HG03066 (cell line): Measurements from ENCODE around the gene WNK2.
"Not testable (repeated sequence)": the region's sequence is repeated elsewhere in the genome, so short reads cannot be mapped to it uniquely, and the experiment has no call there.

Experiments
- ATAC-seq: cut with Tn5 transposase; IDR thresholded peaks from one replicate; pipeline ENCODE4 v1.9.1; 2021; ENCODE audit warnings: low read depth; ENCODE audit not compliant: unreplicated experiment

The WNK2 gene

DNA sequence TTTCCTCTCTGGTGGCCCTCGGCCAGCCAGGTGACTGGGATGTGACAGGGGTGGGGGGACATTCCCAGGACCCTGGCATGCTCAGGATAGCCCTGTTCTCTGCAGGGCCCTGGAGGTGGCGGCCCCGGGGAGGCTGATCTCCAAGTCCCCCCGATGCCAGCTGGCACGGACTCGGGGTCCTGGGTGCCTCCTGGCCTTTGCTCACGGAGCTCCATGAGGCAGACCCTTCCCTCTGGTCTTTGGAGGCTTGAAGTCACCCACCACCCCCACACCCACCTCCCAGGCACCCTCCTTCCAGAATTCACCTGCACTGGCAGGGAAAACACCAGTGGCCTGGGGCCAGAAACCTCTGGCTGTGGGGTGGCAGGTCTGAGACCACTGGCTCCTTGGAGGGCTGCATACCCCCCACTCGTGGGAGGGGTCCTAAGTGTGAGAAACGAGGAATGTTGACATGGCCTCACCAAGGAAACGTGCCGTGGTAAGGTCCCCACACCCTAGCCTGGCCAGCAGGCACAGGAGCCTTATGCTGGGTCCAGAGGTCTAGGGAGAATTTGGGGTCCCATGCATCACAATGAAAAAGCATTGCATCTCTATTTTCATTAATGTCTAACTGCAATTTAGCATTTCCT lies 136.8 kb downstream of the WNK2 start:
- no peak for ATAC-seq

DNA sequence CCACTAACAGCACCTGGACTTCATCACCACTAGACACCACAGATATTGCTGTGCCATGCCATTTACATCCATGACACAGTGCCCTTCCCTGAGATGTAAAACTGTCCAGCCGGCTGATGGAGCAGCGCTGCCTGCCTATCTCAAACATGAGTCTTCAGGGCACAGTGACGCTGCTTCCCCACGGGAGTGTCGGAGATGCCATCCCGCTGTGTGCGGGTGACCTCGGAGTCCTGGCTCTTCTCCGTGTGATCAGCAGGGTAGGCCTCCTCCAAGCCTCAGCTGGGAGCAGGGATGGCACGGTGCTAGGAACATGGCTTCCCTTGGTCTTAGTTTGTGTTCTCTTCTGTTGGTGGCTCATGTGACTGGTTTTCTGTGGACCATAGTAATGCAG lies 137.3 kb downstream of the WNK2 start:
- ATAC-seq = no peak

DNA sequence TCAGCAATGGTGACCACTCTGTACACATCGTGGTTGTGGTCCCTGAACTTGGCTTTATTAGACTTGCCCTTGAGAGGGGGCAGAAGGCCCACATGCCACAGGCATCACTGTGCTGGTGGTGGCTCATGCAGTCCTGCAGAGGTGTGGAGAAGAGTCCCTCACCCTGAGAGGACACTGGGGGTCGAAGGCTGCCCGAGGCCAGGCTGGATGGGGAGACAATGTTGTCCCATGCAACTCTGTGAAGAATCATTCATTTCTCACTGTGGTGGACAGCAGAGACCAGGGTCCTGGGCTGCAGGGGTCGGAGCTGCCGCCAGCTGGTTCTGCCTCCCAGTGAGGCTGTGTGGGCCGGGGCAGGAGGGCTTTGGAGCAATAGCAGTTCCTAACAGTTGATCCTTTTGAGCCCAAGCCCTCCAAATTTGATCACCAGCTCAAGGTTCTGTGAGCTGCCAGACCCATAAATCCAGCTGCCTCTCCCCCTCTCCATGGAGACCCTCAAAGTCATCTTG lies 139.6 kb downstream of the WNK2 start:
- not testable (repeated sequence) for ATAC-seq

DNA sequence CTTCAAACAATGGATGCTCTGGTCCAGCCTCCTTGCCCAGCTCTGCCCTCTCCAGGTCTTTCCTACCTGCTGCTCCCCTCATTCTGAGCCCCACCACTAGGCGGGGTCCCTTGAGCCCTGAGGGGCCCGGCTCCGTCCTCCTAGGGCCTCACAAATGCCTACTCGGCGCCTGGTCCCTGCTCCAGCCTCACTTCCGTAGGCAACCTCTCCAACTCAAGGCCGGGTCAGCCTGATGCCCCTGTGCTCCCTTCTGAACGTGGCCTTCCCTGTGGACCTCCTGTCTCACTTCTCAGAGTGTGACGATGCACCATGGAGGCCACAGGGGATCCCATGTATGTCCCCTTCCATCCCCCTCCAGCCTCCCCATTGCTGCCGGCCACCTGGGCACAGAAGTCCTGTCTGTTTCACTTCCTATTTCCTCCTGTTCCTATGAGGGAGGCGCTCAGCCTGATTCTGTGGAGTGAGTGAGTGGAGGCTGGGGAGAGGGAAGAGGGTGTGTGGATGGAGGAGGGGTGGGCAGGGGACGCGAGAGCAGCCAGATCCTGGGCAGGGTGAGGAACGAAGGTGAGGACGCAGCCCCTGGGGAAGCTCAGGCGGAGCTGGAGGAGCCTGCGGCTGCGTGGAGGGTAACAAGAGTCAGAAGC lies 140.4 kb downstream of the WNK2 start:
- ATAC-seq = no peak

DNA sequence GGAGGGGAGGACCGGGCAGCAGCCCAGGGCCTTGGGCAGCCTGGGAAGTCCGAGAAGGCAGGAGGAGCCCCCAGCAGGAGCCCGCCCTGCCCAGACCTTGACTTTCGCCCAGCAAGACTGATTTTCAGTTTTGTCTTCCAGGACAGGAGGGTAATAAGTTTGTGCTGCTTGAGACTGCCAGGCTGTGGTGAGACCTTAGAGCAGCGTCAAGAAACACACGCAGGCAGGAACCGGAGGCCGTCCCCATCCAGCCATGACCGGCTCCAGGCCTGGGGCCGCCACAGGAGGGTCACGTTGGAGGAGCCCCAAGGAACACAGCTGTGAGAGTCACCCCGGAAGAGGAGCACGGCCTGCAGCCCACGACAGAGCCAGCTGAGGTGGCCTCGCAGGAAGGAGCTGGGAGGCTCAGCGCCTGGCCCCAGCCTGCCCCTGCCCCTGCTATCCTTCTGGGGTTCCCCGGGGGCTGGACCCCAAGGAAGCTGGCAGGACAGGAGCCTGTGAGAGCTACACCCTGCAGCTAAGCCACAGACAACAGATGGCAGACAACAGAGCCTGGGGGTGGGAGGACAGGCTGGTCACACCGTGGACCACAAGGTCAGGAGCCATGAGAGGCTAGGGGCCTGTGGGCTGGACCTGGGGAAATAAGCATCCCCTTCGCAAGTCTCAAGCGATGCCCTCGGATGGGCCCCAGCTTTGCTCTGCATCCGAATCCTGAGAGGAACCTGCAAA lies 141.5 kb downstream of the WNK2 start:
- ATAC-seq = no peak

DNA sequence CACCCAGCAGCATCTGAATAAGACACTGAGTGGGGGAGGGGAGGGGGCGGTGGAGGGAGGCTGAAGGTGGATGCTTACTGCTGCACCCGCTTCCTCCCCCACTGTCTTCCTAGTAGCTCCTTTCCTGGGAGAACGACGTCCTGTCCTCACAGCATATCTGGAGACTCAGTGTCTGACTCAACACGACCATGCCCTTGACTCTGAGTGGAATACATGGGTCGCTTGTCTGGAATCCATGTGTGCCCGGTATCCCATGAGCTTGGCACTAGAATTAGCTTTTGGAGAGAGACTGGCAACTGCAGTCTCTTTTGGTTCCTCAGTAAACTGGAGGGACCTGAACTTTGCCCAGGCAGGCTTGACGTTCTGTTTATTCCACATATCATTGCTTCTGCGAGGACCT lies 142.1 kb downstream of the WNK2 start:
- no peak for ATAC-seq

DNA sequence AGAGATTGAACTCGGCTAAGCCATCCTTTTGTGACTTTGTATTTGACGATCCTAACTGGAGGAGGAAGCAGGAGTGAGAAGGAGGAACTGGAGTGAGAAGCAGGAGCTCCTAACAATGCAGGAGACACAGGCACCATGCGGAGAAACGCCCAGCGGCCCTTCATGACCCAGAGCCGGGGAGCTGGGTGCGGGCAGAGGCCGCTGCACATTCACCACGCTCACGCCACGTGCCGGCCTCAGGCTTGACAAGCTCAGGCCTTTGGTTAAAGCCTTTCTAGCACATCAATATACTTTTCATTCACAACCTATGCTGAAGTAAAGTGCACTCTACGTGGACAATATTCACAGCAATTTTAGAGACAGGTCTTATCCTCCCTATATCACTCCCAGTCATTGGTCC lies 142.7 kb downstream of the WNK2 start:
- ATAC-seq = no peak

DNA sequence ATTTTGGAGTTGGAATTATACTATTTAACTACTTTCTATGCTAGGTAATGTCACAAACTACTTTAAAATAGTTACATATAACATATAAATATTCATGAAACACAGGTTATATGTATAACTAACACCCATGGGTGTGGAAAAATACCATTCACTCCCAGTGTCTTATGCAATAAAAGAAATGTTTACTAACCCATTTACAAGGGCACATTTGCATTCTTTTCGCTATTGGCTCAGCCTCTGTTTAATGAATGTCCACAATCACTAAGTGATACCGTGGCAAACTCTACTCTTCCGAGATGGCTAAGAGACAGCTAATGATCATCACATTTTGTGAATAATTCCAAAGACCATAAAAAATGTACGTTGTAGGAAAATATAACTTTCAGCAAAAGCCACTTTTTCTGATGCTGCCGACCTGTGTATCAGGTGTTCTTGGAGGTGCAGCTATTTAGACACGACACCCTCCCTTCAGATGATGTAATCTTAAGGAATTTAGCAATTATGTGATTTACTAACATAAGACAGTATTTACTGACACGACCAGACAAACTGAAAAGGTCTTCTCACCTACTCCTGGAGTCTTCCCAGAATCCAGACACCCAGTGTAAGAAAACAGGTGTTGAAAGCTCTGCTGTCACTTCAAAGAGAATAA lies 145.8 kb downstream of the WNK2 start:
- no peak for ATAC-seq

DNA sequence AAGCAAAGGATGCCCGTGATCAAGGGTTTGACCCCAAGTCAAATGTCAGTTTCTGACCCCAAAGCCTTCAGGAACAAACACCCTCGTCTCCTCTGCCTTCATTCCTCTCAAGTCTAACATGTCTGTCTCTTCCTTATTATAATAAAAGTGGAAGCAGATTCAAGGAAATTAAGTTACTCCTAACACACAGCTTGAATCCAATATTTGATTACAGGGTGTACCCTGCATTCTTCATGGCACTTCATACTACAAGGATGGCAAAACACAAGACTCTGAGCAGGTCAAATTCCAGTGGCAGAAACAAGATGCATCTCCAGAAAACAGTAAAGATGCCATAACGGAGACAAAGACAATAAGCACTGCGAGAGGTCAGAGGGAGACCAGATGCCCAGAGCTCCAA lies 148.4 kb downstream of the WNK2 start:
- no peak for ATAC-seq

DNA sequence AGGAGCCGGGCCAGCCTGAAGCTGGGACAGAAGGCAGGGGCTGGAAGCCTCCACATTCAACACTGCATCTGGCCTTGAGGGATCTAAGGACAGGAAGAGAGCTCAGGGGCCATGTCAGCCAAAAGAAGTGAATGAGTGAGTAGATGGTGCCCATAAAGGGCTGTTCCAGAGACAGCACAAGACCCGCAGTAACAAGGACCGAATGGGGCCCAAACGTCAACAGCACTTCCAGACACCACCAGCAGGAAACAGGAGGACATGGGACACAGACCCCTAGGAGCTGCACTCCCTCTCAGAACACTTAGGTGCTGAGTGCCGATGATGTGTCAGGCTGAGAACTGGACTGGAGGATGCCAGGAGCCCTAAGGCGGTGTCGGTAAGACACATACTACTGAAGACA lies 152.8 kb downstream of the WNK2 start:
- ATAC-seq = no peak

DNA sequence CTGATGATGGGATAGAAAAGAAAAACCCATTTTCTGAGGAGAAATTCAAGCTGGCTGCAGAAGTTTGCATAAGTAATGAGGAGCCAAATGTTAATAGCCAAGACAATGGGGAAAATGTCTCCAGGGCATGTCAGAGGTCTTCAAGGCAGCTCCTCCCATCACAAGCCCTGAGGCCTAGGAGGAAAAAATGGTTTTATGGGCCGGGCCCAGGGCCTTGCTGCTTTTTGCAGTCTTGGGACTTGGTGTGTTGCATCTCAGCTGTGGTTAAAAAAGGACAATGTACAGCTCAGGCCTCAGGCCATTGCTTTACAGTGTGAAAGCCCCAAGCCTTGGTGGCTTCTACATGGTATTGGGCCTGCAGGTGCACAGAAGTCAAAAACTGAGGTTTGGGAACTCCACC lies 154.3 kb downstream of the WNK2 start:
- ATAC-seq = not testable (repeated sequence)

DNA sequence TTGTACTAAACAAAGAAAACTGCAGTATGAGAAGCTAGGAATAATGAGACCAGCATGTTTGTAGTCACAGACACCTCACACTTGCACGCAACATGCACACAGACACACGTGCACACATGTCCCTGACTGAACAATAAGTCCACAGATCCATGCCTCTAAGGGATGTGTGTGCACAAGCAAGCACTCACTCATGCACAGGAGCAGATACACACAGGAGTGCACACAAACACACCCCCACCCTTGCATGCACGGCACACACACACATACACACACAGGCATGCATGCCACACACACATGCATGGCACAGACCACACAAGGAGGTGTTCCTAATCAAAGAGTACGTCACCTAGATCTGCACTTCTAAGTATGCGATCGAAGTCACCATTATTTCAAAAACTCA lies 156.2 kb downstream of the WNK2 start:
- ATAC-seq = no peak

DNA sequence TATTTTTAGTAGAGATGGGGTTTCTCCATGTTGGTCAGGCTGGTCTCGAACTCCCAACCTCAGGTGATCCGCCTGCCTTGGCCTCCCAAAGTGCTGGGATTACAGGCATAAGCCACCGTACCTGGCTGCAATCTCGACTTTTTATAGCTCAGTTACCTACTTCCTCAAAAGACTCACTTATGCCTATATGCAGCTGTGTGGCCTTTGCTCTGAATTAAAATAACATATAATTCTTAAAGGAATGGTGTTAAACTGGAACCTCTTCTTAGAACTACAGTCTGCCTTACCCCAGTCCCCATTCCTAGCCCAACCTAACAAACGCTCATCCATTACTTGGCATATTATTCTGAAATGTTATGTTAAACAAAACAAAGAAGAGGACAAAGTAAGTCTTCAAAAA lies 157.9 kb downstream of the WNK2 start:
- not testable (repeated sequence) for ATAC-seq

DNA sequence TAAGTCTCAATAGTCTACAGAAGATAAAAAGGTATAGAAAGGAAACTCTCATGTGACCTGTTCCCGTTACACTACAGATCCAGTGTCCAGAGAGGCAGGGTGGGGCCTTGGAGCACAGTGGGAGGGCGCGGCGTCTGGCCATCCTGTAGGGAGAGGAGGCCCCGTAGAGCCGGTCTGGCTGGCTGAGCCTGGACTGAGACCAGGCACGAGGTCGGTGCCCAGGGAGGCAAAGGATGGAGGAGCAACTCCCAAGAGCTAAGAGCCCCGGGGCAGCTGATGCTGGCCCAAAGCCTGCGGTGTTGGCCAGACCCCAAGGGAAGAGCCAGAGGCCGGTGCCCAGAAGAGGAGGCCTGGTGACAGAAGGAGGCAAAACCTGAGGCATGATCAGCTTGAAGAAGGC lies 158.5 kb downstream of the WNK2 start:
- ATAC-seq = not testable (repeated sequence)

DNA sequence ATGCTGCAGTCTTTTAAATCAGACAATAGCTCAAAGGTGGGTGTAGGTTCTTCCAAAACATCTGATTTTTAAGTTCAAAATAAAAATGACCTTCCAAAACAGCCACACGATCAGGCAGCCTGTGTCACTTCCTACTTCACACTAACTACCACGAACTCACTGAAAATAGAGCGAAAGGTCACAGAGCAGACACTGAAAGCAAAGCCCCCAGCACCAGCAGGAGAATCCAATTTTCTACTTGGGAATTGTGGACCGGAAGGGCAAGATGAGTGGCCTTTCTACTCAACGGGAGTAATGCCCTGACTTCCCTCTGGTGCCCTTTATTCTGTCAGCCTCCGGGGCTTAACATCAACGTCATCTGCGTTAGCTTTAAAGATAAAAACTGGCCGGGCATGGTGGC lies 159.7 kb downstream of the WNK2 start:
- no peak for ATAC-seq

DNA sequence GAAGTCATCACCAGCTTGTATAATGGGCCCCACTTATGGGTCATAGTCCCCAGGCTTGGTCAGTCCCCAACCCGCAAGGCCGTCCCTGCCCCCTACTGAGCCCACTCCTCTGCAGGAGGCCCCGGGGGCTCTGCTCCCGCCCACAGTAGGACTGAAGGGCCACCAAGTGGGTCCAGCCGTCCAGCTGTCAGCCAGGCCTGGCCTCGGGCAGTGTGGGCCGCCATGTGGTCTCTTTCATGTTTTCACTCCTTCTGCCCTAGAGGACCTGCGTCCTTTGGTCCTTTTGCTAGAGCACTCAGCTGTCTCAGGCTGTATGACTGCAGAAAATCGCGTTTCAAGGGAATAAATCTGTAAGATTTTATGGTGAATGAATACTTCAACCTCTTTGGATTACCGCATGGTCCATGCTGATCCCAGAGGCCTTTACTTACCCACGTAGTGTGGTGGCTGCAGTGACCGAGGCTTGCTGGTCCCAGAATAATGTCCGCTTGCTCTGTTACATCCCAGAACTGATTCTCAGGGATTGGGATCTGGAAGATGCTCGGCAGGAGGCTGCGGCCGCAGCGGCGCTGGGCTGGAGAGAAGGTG lies 161.8 kb downstream of the WNK2 start:
- no peak for ATAC-seq

DNA sequence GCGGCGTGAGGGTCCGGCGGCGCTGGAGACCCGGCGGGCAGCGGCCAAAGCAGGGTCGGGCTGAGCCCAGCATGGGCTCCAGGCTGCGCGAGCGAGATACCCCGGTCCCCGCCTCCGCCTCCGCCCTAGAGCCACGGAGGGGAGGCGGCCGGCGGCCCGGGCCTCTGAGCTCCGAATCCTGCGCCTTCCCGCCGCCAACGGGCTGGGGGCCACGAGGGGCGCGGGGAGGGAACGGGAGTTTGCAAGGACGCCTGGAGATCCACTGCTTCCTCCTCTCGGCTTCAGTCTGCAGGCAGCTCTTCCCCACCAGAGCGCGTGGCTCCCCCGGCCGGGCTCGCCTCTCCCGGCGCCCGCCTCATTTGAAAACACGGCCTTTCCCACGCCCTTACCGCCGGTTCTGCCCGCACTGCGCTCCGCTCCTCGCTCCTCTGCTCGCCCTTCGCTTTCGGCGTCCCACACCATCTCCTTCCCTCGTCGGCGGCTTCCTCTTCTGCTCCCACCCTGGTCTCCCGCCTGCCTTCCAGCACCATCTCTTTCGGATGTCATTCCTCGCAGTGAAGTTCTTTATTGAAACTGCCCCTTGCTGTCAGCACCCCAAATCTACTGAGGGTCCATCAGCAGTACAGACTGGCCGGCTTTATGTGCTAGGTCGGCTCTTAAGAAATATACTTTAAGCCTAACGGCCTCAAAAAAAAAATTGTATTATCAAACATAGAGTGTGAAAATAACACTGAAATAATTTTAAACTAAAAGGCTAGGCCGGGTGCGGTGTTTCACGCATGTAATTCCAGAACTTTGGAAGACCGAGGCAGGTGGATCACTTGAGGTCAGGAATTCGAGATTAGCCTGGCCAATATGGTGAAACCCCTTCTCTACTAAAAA lies 162.5 kb downstream of the WNK2 start:
- no peak for ATAC-seq

DNA sequence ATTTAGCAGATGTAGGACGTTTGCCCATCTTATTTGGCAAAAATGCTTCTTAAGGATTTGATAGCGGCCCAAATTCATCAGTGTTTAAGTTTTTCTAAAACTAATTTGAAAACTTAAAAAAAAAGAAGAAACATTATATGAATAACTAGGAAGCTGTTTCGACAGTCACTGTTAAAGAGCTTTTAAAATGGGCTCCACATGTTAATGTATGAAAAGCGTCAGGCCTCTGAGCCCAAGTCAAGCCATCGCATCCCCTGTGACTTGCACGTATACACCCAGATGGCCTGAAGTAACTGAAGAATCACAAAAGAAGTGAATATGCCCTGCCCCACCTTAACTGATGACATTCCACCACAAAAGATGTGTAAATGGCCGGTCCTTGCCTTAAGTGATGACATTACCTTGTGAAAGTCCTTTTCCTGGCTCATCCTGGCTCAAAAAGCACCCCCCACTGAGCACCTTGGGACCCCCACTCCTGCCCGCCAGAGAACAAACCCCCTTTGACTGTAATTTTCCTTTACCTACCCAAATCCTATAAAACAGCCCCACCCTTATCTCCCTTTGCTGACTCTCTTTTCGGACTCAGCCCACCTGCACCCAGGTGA lies 163.5 kb downstream of the WNK2 start:
- not testable (repeated sequence) for ATAC-seq
